Osteocyte (in vitro differentiated cells): ENCODE results near the gene DNAI4. TPM values are rescaled to one million over a fixed set of nuclear protein-coding genes. Genes with fewer than 3 reads are reported as not detected.
"Not testable (repeated sequence)": the region's sequence is repeated elsewhere in the genome, so short reads cannot be mapped to it uniquely, and the experiment has no call there.

Experiments
- DNase-seq: peaks from one replicate; pipeline ENCODE4 v3.0.0; 2021; ENCODE audit warnings: mixed read lengths; ENCODE audit not compliant: unreplicated experiment; ENCODE audit errors: extremely low spot score
- H3K27ac Mint-ChIP-seq: one replicate; pipeline ENCODE4 v1.8.0; 2021; ENCODE audit warnings: mild to moderate bottlenecking, mixed read lengths; ENCODE audit not compliant: unreplicated experiment
- H3K27me3 Mint-ChIP-seq: one replicate; pipeline ENCODE4 v1.8.0; 2021; ENCODE audit warnings: mixed read lengths; ENCODE audit not compliant: unreplicated experiment
- H3K36me3 Mint-ChIP-seq: one replicate; pipeline ENCODE4 v1.8.0; 2021; ENCODE audit warnings: mixed read lengths; ENCODE audit not compliant: unreplicated experiment
- H3K4me1 Mint-ChIP-seq: one replicate; pipeline ENCODE4 v1.8.0; 2021; ENCODE audit warnings: mixed read lengths; ENCODE audit not compliant: unreplicated experiment
- H3K4me3 Mint-ChIP-seq: one replicate; pipeline ENCODE4 v1.8.0; 2021; ENCODE audit warnings: mild to moderate bottlenecking, moderate library complexity, mixed read lengths; ENCODE audit not compliant: unreplicated experiment
- H3K9me3 Mint-ChIP-seq: one replicate; pipeline ENCODE4 v1.8.0; 2021; ENCODE audit warnings: mixed read lengths; ENCODE audit not compliant: unreplicated experiment
- CTCF ChIP-seq: fragments of 200-600 bp; sonication (generic); IDR thresholded peaks from 2 replicates; pipeline ENCODE4 v1.5.0; 2021; ENCODE audit warnings: antibody characterized with exemption, mild to moderate bottlenecking, moderate library complexity
- total RNA-seq: library from RNA; stranded (reverse); gene quantifications from 2 replicates; pipeline ENCODE4 v1.2.1, GENCODE V29; 2021

Gene DNAI4
- total RNA-seq, 1 donor from 2014 or later = 8.9 TPM

- Mint-ChIP-seq H3K27me3 (peaks cover 10% of the 10 kb centered on the region), H3K27ac (no peak overlapping the region), H3K4me3 (no peak overlapping the region), H3K36me3 (no peaks in the 10 kb centered on the region), H3K4me1 (no peaks in the 10 kb centered on the region), H3K9me3 (no peaks in the 10 kb centered on the region)
- no peak for DNase-seq
- no peak for TF ChIP-seq CTCF
Measured at GRCh38 chr1:66809245-66809644, 115.4 kb downstream of the DNAI4 start.

- H3K4me1 Mint-ChIP-seq, H3K27ac Mint-ChIP-seq, DNase-seq, H3K36me3 Mint-ChIP-seq, H3K9me3 Mint-ChIP-seq, H3K4me3 Mint-ChIP-seq: not testable (repeated sequence)
- peaks cover 22% of the 10 kb centered on the region for H3K27me3 Mint-ChIP-seq
Measured at GRCh38 chr1:66795839-66796238, 128.8 kb downstream of the DNAI4 start.

DNA sequence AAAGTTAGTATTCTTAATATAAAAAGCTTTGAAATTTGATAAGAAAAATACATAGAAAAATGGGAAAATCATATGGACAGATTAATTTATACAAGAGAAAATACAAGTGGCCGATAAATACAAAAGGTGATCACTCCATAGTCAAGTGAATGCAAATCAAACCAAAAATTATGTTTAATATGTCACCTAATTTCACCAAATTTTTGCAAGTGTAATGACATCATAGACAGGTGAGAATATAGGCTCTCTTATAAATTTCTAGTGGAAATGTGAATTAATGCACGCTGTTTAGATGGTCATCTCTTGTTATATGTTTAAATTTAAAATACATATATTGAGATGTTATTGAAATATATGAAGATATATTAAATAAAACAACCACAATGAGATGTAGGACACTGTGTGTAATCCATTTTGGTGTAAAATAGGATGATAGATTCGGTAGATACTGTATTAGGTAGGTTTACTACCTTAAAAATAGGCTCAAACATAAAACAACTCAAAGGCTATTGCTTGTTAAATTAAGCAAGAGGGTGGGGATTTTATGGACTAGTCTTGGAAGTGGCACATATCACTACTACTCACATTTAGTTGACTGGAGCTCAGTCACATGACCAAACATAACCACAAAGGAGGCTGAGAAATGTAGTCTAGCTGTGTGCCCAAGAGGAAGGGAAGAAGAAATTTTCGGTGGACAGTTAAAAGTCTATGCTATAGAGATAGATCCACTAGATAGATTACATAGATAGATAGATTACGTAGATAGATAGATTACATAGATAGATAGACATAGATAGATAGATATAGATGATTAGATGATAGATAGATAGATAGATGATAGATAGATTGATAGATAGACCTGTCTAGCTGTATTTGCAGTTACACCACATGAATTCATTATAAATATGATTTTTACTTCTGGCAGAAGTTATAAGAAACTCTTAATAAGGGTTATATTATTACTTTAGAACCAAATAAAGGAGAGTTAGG is 132.7 kb downstream of the DNAI4 start:
- Mint-ChIP-seq H3K27ac (no peak overlapping the region), H3K4me3 (no peak overlapping the region), H3K9me3 (no peaks in the 10 kb centered on the region), H3K4me1 (no peaks in the 10 kb centered on the region), H3K36me3 (no peaks in the 10 kb centered on the region), H3K27me3 (peaks cover 23% of the 10 kb centered on the region)
- TF ChIP-seq CTCF = no peak
- no peak for DNase-seq

GRCh38 chr1:66788231-66788939 is 136.3 kb downstream of the DNAI4 start:
- no peak overlapping the region for H3K27ac Mint-ChIP-seq
- TF ChIP-seq CTCF = no peak

GRCh38 chr1:66787641-66788040 is 137.0 kb downstream of the DNAI4 start:
- H3K4me1 Mint-ChIP-seq = no peaks in the 10 kb centered on the region
- no peak for TF ChIP-seq CTCF
- DNase-seq = no peak
- no peak overlapping the region for H3K27ac Mint-ChIP-seq
- no peaks in the 10 kb centered on the region for H3K36me3 Mint-ChIP-seq
- no peaks in the 10 kb centered on the region for H3K9me3 Mint-ChIP-seq
- H3K27me3 Mint-ChIP-seq = peaks cover 32% of the 10 kb centered on the region
- no peak overlapping the region for H3K4me3 Mint-ChIP-seq

More at GRCh38 chr1:66788231-66788939, 136.3 kb downstream of the DNAI4 start:
- no peak overlapping the region for H3K4me3 Mint-ChIP-seq
- no peaks in the 10 kb centered on the region for H3K9me3 Mint-ChIP-seq
- no peaks in the 10 kb centered on the region for H3K36me3 Mint-ChIP-seq
- H3K4me1 Mint-ChIP-seq = no peaks in the 10 kb centered on the region
- H3K27me3 Mint-ChIP-seq = peaks cover 32% of the 10 kb centered on the region
- DNase-seq = no peak

DNA sequence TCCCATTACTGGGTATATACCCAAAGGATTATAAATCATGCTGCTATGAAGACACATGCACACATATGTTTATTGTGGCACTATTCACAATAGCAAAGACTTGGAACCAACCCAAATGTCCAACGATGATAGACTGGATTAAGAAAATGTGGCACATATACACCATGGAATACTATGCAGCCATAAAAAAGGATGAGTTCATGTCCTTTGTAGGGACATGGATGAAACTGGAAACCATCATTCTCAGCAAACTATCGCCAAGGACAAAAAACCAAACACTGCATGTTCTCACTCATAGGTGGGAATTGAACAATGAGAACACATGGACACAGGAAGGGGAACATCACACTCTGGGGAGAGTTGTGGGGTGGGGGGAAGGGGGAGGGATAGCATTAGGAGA is 138.9 kb downstream of the DNAI4 start:
- not testable (repeated sequence) for H3K4me1 Mint-ChIP-seq, H3K36me3 Mint-ChIP-seq

More for the DNA sequence above, 138.9 kb downstream of the DNAI4 start:
- H3K27ac Mint-ChIP-seq, H3K9me3 Mint-ChIP-seq, H3K4me3 Mint-ChIP-seq, DNase-seq: not testable (repeated sequence)
- peaks cover 22% of the 10 kb centered on the region for H3K27me3 Mint-ChIP-seq
